GM12878 (cell line): ENCODE measurements around the gene WSCD2. TPM values are rescaled to one million over a fixed set of nuclear protein-coding genes. Genes with fewer than 3 reads are reported as not detected.

Source experiments
- E2F4 ChIP-seq: IDR thresholded peaks from 2 replicates; pipeline ENCODE4 v1.6.1; 2012; ENCODE audit warnings: low read depth, low read length, improper control_type of control experiment
- PKNOX1 ChIP-seq: fragments of 450-650 bp; IDR thresholded peaks from 2 replicates; pipeline ENCODE4 v1.6.1; 2016; ENCODE audit warnings: mild to moderate bottlenecking
- POU2F2 ChIP-seq: IDR thresholded peaks from 3 replicates; pipeline ENCODE4 v1.6.1; 2011; ENCODE audit warnings: low read depth, mild to moderate bottlenecking, low read length, borderline replicate concordance
- RBBP5 ChIP-seq: fragments of 200-600 bp; sonication (generic); conservative IDR thresholded peaks from 2 replicates; pipeline ENCODE4 v1.6.1; 2016
- REST ChIP-seq: IDR thresholded peaks from 2 replicates; pipeline ENCODE4 v1.6.1; 2012; ENCODE audit warnings: mild to moderate bottlenecking, low read depth, low read length
- ZBTB4 ChIP-seq: fragments of 450-650 bp; formaldehyde crosslinking; IDR thresholded peaks from 2 replicates; pipeline ENCODE4 v1.4.0; 2022; ENCODE audit warnings: mild to moderate bottlenecking, moderate library complexity
- polyA plus RNA-seq, 11 experiments: library from polyadenylated mRNA; depleted of rRNA in 4 of 11; unstranded in 6 of 11; stranded (reverse) in 5 of 11; fragments of >200 nt; fragmentation: Nextera tagmentation in 4 of 11; fragmentation: Illumina TruSeq in 1 of 11; extraction: Ambion mirVana in 4 of 11; extraction: Trizol in 1 of 11; gene quantifications; 1 replicate in 1 of 11; 2 replicates in 10 of 11; pipeline versions ENCODE4 v1.2.1 to v1.2.3, GENCODE V29; 2011 to 2016; ENCODE audit warnings: inconsistent platforms in 2 of 11, missing spikeins in 2 of 11, low read depth in 1 of 11
- total RNA-seq, 4 experiments: library from RNA; depleted of rRNA in 3 of 4; stranded (reverse); fragments of >200 nt in 3 of 4; fragmentation: Illumina TruSeq in 1 of 4; extraction: Trizol in 1 of 4; gene quantifications; 2 replicates each; pipeline versions ENCODE4 v1.2.1 to v1.2.3, GENCODE V29; 2013 to 2021

The WSCD2 gene
- total and polyA plus RNA-seq, 10 of the 15 experiments (the other 5 are each of a cell fraction or from before 2014, with no cell fraction given): 0.41 TPM; not detected in 9

GRCh38 chr12:108094056-108094649, 34.9 kb upstream of the WSCD2 start (continued):
- TF ChIP-seq PKNOX1 (no peak), POU2F2 (no peak), ZBTB4 (CRISPR knock-in tag) (no peak), E2F4 (no peak), RBBP5 (no peak), REST (no peak)
- TF ChIP-seq, all 136 proteins: peak for 0
